Naive B cell (primary cell): Measurements from ENCODE around the gene CD82. TPM values are rescaled to one million over a fixed set of nuclear protein-coding genes. Genes with fewer than 3 reads are reported as not detected.
"Not testable (repeated sequence)": the region's sequence is repeated elsewhere in the genome, so short reads cannot be mapped to it uniquely, and the experiment has no call there.

ENCODE experiments used
- ATAC-seq, 2 donors: fragments of 150-1000 bp; cut with Tn5 transposase; 2 replicates each; pipeline ENCODE4 v1.10.0; 2021; ENCODE audit warnings: low read depth in 2 of 2, mild to moderate bottlenecking in 2 of 2, moderate library complexity in 2 of 2
- DNase-seq: peaks from one replicate; pipeline ENCODE4 v3.0.0; 2022
- H3K27ac Mint-ChIP-seq, 6 donors: one replicate each; pipeline ENCODE4 v1.8.0; 2020 to 2022; ENCODE audit warnings: mild to moderate bottlenecking in 6 of 6, mixed read lengths in 6 of 6, moderate library complexity in 5 of 6, inconsistent platforms in 2 of 6
- H3K27me3 Mint-ChIP-seq, 3 donors: one replicate each; pipeline ENCODE4 v1.8.0; 2021 to 2022; ENCODE audit warnings: mixed read lengths in 3 of 3, mild to moderate bottlenecking in 1 of 3
- H3K36me3 Mint-ChIP-seq, 2 donors: one replicate each; pipeline ENCODE4 v1.8.0; 2020 to 2022; ENCODE audit warnings: mixed read lengths in 2 of 2, inconsistent platforms in 1 of 2, mild to moderate bottlenecking in 1 of 2
- H3K4me1 Mint-ChIP-seq, 3 donors: one replicate each; pipeline ENCODE4 v1.8.0; 2020 to 2022; ENCODE audit warnings: mixed read lengths in 3 of 3, inconsistent platforms in 1 of 3, mild to moderate bottlenecking in 1 of 3, moderate library complexity in 1 of 3
- H3K4me3 Mint-ChIP-seq, 8 donors: one replicate each; pipeline ENCODE4 v1.8.0; 2020 to 2022; ENCODE audit warnings: mild to moderate bottlenecking in 8 of 8, mixed read lengths in 8 of 8, moderate library complexity in 8 of 8, inconsistent platforms in 2 of 8
- H3K9me3 Mint-ChIP-seq, 7 donors: one replicate each; pipeline ENCODE4 v1.8.0; 2020 to 2022; ENCODE audit warnings: mixed read lengths in 7 of 7, mild to moderate bottlenecking in 5 of 7, inconsistent platforms in 2 of 7, moderate library complexity in 1 of 7
- polyA plus RNA-seq, 6 donors: library from polyadenylated mRNA; unstranded; fragments of 300-500 nt; fragmentation: Illumina TruSeq; gene quantifications; one replicate each; pipeline ENCODE4 v1.2.3, GENCODE V29; 2021; ENCODE audit warnings: low read depth in 6 of 6

CD82 gene
- polyA plus RNA-seq, 6 donors from 2014 or later: 146 to 292 (median 225) TPM

GRCh38 chr11:44658506-44658850 lies 93.0 kb downstream of the CD82 start:
- H3K4me1 Mint-ChIP-seq: no peaks in the 10 kb centered on the region
- ATAC-seq (no peak), DNase-seq (no peak)
- H3K27ac Mint-ChIP-seq: no peak overlapping the region
- H3K9me3 Mint-ChIP-seq: peaks cover 3 to 15% (median 10%) of the 10 kb centered on the region in 7 donors
- H3K36me3 Mint-ChIP-seq: peaks cover 5 to 18% of the 10 kb centered on the region in 2 donors
- H3K27me3 Mint-ChIP-seq: peaks cover 12 to 31% (median 28%) of the 10 kb centered on the region in 3 donors
- H3K4me3 Mint-ChIP-seq: no peak overlapping the region

DNA sequence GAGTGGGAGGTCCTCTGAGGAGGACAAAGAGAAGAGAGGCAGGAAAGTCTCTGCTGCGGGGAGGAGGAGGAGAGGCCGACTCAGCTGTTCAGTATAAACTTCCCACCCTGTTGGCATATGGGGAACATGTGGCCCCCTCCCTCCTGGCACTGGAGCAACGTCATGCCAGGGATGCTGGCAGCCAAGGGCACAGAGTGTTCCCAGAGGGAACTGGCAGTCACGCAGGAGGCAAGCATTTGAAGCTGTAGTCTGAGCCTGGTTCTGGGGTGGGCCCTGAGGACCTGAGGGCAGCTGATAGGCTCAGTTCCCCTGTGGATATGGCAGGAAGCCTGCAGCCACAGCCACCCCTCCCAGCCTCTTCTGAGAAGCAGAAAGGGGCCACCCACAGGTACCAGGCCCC lies 94.2 kb downstream of the CD82 start:
- H3K9me3 Mint-ChIP-seq: peaks cover 3 to 15% (median 10%) of the 10 kb centered on the region in 7 donors
- H3K27me3 Mint-ChIP-seq: peaks cover 12 to 28% (median 26%) of the 10 kb centered on the region in 3 donors
- no peak for DNase-seq
- H3K36me3 Mint-ChIP-seq: peaks cover 5 to 18% of the 10 kb centered on the region in 2 donors
- no peak overlapping the region for H3K27ac Mint-ChIP-seq
- no peaks in the 10 kb centered on the region for H3K4me1 Mint-ChIP-seq
- H3K4me3 Mint-ChIP-seq: no peak overlapping the region
- ATAC-seq: no peak

DNA sequence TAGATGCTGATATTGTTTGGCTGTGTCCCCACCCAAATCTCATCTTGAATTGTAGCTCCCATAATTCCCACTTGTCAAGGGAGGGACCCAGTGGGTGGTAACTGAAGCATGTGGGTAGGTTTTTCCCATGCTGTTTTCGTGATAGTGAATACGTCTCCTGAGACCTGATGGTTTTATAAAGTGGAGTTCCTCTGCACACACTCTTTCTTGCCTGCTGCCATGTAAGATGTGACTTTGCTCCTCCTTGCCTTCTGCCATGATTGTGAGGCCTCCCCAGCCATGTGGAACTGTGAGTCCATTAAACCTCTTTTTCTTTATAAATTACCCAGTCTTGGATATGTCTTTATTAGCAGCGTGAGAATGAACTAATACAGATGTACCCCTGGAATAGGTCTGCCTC lies 95.1 kb downstream of the CD82 start:
- ATAC-seq, DNase-seq, H3K4me1 Mint-ChIP-seq, H3K27ac Mint-ChIP-seq: not testable (repeated sequence)
- Mint-ChIP-seq H3K36me3 (peaks cover 5 to 18% of the 10 kb centered on the region in 2 donors), H3K4me3 (peak overlapping the region in 1 of 8 donors; percentile 37), H3K9me3 (peaks cover 3 to 15% (median 10%) of the 10 kb centered on the region in 7 donors), H3K27me3 (peaks cover 17 to 35% (median 27%) of the 10 kb centered on the region in 3 donors)

- Mint-ChIP-seq H3K9me3 (peaks cover 3 to 15% (median 10%) of the 10 kb centered on the region in 7 donors), H3K4me1 (no peaks in the 10 kb centered on the region), H3K4me3 (peak overlapping the region in 1 of 8 donors; percentile 39), H3K27me3 (peaks cover 17 to 36% (median 27%) of the 10 kb centered on the region in 3 donors), H3K27ac (no peak overlapping the region), H3K36me3 (peaks cover 5 to 18% of the 10 kb centered on the region in 2 donors)
- ATAC-seq (no peak), DNase-seq (no peak)
Observed at GRCh38 chr11:44661311-44661717, 95.9 kb downstream of the CD82 start.

Other genes with a start within 250 kb of the CD82 start
- 1 to 10 TPM in 3 of 6 donors, under 1 TPM in 2, not detected in 1; 0.27 to 1.6 (median 1.1) TPM for gene TSPAN18, start 161.3 kb downstream of the CD82 start, polyA plus RNA-seq